ENCODE results near the gene PSMD2.

PSMD2 gene

DNA sequence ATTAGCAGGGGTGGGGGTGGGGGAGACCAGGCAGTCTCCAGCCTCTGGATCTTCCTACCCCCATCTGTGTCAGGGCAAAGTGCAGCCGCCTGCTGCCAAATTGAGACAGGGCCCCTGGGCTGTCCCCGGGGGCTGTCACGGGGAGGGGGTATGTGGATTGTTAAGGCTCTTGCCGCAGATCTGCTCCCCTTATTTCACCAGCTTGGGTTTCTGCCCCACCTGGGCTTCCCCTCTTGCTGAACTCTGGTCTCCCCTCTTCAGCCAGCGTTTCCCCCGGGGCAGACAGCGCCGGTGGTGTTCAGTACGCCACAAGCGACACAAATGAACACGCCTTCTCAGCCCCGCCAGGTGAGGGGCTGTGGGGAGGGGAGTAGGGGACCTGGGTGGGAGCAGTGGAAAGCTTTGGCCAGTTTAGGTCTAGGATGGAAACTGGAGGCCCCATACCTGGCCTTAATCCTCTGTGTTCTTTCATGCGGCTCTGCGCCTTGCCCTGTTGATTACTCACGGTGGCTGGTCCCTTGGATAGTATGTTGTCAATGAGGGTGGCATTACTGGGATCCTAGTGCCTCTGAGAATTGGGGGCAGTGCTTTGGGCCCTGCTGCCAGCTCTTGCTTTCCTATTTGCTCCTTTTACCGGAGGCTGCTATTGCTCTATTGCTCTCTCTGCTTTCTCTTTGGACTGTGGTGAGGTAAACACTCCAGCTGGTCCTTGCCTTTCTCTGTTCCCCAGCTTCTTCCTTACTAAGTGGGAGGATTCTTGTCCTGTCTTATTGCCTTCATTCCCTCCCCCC lies 17.0 kb downstream of the PSMD2 start:
- DNase-seq (ENCODE audit: low read depth in 3 of 3, low spot score in 1 of 3), result no peak

GRCh38 chr3:184316792-184317191 lies 17.8 kb downstream of the PSMD2 start:
- no peak for DNase-seq (ENCODE audit: low read depth in 3 of 3, low spot score in 1 of 3)

GRCh38 chr3:184317201-184317600 lies 18.2 kb downstream of the PSMD2 start:
- no peak for DNase-seq (ENCODE audit: low read depth in 3 of 3, low spot score in 1 of 3)

DNA sequence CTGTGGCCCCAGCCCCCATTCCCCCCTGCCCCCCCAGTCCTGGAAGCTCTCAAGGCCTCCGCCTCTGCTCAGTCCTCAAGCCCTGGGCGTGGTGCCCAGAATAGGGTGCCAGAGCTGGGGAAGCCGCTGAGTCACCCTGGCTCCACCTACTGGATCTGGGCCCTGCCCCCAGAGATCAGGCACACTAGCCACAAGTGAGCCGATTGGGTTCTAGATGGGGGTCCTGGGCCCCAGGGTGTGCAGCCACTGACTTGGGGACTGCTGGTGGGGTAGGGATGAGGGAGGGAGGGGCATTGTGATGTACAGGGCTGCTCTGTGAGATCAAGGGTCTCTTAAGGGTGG lies 21.0 kb downstream of the PSMD2 start:
- no peak for DNase-seq (ENCODE audit: low read depth in 3 of 3, low spot score in 1 of 3)

DNA sequence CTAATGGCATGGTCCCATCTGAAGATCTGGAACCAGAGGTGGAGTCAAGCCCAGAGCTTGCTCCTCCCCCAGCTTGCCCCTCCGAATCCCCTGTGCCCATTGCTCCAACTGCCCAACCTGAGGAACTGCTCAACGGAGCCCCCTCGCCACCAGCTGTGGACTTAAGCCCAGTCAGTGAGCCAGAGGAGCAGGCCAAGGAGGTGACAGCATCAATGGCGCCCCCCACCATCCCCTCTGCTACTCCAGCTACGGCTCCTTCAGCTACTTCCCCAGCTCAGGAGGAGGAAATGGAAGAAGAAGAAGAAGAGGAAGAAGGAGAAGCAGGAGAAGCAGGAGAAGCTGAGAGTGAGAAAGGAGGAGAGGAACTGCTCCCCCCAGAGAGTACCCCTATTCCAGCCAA lies 22.6 kb downstream of the PSMD2 start:
- no peak for DNase-seq (ENCODE audit: low read depth in 3 of 3, low spot score in 1 of 3)

- DNase-seq (ENCODE audit: low read depth in 3 of 3, low spot score in 1 of 3), result no peak
These were observed 23.9 kb downstream of the PSMD2 start for GRCh38 chr3:184322731-184323487.

DNA sequence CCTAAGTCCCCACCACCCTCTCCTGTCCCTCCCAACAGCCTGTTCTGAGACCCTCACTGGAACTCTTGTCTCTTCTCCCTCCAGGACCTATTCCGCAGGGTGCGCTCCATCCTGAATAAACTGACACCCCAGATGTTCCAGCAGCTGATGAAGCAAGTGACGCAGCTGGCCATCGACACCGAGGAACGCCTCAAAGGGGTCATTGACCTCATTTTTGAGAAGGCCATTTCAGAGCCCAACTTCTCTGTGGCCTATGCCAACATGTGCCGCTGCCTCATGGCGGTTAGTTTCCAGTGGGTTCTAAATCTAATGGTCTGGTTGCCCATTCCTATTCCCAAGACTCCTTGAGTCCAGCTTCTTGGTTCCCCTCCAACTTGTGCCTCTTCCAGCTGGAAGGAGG lies 24.7 kb downstream of the PSMD2 start:
- no peak for DNase-seq (ENCODE audit: low read depth in 3 of 3, low spot score in 1 of 3)

DNA sequence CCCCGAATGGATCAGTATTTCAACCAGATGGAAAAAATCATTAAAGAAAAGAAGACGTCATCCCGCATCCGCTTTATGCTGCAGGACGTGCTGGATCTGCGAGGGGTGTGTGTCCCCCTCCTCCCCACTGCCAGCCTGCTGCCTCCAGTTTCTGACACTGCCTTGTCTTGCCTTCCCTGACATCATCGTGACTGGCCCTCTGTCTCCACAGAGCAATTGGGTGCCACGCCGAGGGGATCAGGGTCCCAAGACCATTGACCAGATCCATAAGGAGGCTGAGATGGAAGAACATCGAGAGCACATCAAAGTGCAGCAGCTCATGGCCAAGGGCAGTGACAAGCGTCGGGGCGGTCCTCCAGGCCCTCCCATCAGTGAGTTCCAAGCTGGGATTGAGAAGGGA lies 26.2 kb downstream of the PSMD2 start:
- DNase-seq (ENCODE audit: low read depth in 3 of 3, low spot score in 1 of 3), result no peak

GRCh38 chr3:184325715-184326369 lies 26.8 kb downstream of the PSMD2 start:
- DNase-seq (ENCODE audit: low read depth in 3 of 3, low spot score in 1 of 3), result no peak

- DNase-seq (ENCODE audit: low read depth in 3 of 3, low spot score in 1 of 3), result no peak
These were observed 28.1 kb downstream of the PSMD2 start for GRCh38 chr3:184327171-184327570.

- DNase-seq (ENCODE audit: low read depth in 3 of 3, low spot score in 1 of 3), result no peak
These were observed 29.5 kb downstream of the PSMD2 start for GRCh38 chr3:184328516-184328915.

GRCh38 chr3:184332370-184333090 lies 33.5 kb downstream of the PSMD2 start:
- no peak for DNase-seq (ENCODE audit: low read depth in 3 of 3, low spot score in 1 of 3)

DNA sequence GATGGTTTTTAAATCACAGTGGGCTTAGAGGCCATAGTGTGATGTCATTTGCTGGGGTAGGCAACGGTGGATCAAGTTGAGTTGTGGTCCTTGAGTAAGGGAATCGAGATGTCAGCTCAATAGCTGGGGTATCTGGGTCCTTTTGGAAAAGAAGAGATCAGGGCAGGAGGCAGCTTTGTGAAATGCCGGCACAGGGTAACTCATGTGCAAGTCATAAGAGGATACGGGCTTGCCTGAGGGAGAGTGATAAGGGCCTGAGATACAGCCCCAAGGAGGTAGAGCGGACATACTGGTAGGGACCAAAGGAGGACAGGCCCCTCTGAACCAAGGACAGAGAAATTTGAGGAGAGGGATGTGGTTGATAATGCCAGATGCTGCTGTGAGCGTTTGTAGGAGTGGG lies 34.1 kb downstream of the PSMD2 start:
- no peak for DNase-seq (ENCODE audit: low read depth in 3 of 3, low spot score in 1 of 3)

GRCh38 chr3:184333700-184334099 lies 34.7 kb downstream of the PSMD2 start:
- DNase-seq (ENCODE audit: low read depth in 3 of 3, low spot score in 1 of 3), result no peak

GRCh38 chr3:184334470-184335158 lies 35.6 kb downstream of the PSMD2 start:
- DNase-seq (ENCODE audit: low read depth in 3 of 3, low spot score in 1 of 3), result no peak

- DNase-seq (ENCODE audit: low read depth in 3 of 3, low spot score in 1 of 3), result no peak
These were observed 36.2 kb downstream of the PSMD2 start for GRCh38 chr3:184335291-184335660.

GRCh38 chr3:184335661-184336546 lies 36.9 kb downstream of the PSMD2 start:
- DNase-seq (ENCODE audit: low read depth in 3 of 3, low spot score in 1 of 3), result peak; percentile 43 to 89 (median 73)

DNA sequence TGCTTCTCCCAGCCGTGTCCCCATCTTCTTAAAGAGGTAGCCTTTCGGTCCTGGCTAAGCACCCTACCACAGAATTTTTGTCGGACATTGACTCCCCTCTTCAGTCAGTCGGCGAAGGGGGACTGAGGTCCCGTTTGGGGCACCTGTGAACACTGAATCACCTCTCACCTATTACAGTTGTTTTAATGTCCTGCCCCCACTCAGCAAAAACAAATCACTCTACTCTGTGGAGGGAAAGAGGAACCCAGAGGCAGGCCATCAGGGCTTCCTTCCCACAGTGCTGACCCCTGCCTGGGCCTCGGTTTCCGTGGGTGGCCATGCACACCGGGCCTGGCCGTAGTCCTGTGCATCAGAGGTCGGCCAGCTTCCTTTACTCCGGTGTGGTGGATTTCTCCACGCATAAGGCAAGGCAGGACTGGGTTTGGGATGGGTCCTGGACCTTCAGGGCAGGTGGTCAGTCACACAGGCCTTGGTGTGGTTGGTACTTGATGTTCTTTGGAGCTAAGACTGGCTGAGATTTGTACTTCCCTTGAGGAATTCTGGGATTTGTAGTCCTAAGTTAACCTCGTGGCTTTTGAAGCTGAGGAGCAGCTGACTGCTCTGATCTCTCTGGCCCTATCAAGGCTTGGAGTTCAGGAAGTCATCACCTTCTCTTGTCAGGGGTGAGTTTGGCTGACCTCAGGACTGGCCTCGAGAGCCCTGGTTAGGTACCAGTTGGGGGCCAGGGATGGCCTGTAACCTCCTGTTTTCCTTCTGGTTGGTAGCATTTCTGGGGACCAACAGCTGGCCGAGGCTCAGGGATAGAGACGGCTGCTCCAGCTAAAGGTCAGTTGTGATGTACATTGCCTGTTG lies 37.7 kb downstream of the PSMD2 start:
- no peak for DNase-seq (ENCODE audit: low read depth in 3 of 3, low spot score in 1 of 3)

DNA sequence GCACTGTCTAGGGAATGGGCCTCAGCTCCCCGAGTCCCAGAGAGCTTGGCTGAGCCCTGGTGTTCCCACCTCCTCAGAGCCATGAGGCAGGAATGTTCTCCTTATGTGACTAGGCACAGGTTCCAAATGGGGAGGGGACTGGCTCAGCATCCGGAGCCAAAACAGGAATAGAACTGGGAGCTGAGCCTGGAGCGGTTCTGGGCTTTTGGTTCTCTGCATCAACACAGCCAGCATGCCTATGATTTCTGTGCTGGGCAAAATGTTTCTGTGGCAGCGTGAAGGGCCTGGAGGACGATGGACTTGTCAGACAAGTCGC lies 38.3 kb downstream of the PSMD2 start, which contains the start of gene FAM131A:
Gene FAM131A, plus strand, starts transcription at position 202 of the 316 bp plus-strand sequence. Its CDS starts 31 bp downstream, at position 233.
- no peak for DNase-seq (ENCODE audit: low read depth in 3 of 3, low spot score in 1 of 3)
